ENCODE results near the gene GBF1.

GBF1 gene

GRCh38 chr10:102398172-102399020 lies 153.1 kb downstream of the GBF1 start:
- DNase-seq (ENCODE audit: low read depth) = no peak
- no peak for TF ChIP-seq CTCF (conservative IDR thresholded peaks at IDR 0.05; ENCODE audit: control insufficient read depth, insufficient read depth, low read depth, low read length)
- no peak overlapping the region for H3K4me3 ChIP-seq (ENCODE audit: control insufficient read depth, low read depth, low read length)

GRCh38 chr10:102399217-102400021 lies 154.1 kb downstream of the GBF1 start:
- peak; percentile 78 for DNase-seq (ENCODE audit: low read depth)
- TF ChIP-seq CTCF (conservative IDR thresholded peaks at IDR 0.05; ENCODE audit: control insufficient read depth, insufficient read depth, low read depth, low read length) = peak; percentile 50
- H3K4me3 ChIP-seq (ENCODE audit: control insufficient read depth, low read depth, low read length) = peak overlapping the region; percentile 45

- H3K4me3 ChIP-seq (ENCODE audit: control insufficient read depth, low read depth, low read length) = no peak overlapping the region
- TF ChIP-seq CTCF (conservative IDR thresholded peaks at IDR 0.05; ENCODE audit: control insufficient read depth, insufficient read depth, low read depth, low read length) = no peak
- no peak for DNase-seq (ENCODE audit: low read depth)
Measured at GRCh38 chr10:102400076-102400475, 154.7 kb downstream of the GBF1 start.

GRCh38 chr10:102400598-102401341 lies 155.4 kb downstream of the GBF1 start:
- TF ChIP-seq CTCF (conservative IDR thresholded peaks at IDR 0.05; ENCODE audit: control insufficient read depth, insufficient read depth, low read depth, low read length) = no peak
- no peak overlapping the region for H3K4me3 ChIP-seq (ENCODE audit: control insufficient read depth, low read depth, low read length)
- no peak for DNase-seq (ENCODE audit: low read depth)

GRCh38 chr10:102401342-102401654 lies 156.0 kb downstream of the GBF1 start:
- TF ChIP-seq CTCF (conservative IDR thresholded peaks at IDR 0.05; ENCODE audit: control insufficient read depth, insufficient read depth, low read depth, low read length) = no peak
- no peak overlapping the region for H3K4me3 ChIP-seq (ENCODE audit: control insufficient read depth, low read depth, low read length)
- no peak for DNase-seq (ENCODE audit: low read depth)

- no peak for TF ChIP-seq CTCF (conservative IDR thresholded peaks at IDR 0.05; ENCODE audit: control insufficient read depth, insufficient read depth, low read depth, low read length)
- DNase-seq (ENCODE audit: low read depth) = no peak
- H3K4me3 ChIP-seq (ENCODE audit: control insufficient read depth, low read depth, low read length) = no peak overlapping the region
Measured at GRCh38 chr10:102401735-102402511, 156.6 kb downstream of the GBF1 start.
